ENCODE results near the gene CMTR1. TPM values are rescaled to one million over a fixed set of nuclear protein-coding genes. Genes with fewer than 3 reads are reported as not detected.

CMTR1 gene
- total and polyA plus RNA-seq, 9 donors: 27.3 to 35.3 (median 31.7) TPM

DNA sequence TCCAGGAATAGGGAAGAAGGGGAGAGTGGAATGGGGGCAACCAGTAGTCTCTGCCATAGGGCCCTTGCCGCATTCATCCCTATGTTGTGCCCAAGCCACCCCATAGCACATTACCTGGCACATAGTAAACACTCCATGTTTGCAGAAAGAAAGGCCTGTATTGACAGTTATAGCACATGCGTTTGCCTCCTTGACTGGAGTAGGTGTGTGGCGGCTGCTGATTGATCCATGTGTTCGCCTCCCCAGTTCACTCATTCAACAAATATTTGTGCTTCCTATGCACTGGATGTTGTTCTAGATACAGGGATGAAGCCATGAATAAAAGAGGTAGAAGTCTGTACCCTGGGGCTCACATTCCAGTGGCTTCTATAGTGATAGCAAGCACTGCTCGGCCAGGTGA is 86.4 kb downstream of the CMTR1 start:
- Histone ChIP-seq H3K4me1 (ENCODE audit: control insufficient read depth, insufficient read depth, low read length) (peaks cover 4% of the 10 kb centered on the region), H3K36me3 (ENCODE audit: control insufficient read depth, insufficient read depth, low read length) (no peaks in the 10 kb centered on the region), H3K9me3 (replicated peaks; ENCODE audit: control insufficient read depth, low read depth, low read length) (no peaks in the 10 kb centered on the region), H3K4me3 (ENCODE audit: low read length) (no peak overlapping the region), H3K27me3 (ENCODE audit: control insufficient read depth, insufficient read depth, low read length) (peaks cover 22% of the 10 kb centered on the region), H3K27ac (ENCODE audit: low read length) (no peak overlapping the region)
- WGBS (ENCODE audit: insufficient coverage): 100% methylated on average over 2 of the region's 5 CpGs
- DNase-seq: no peak

DNA sequence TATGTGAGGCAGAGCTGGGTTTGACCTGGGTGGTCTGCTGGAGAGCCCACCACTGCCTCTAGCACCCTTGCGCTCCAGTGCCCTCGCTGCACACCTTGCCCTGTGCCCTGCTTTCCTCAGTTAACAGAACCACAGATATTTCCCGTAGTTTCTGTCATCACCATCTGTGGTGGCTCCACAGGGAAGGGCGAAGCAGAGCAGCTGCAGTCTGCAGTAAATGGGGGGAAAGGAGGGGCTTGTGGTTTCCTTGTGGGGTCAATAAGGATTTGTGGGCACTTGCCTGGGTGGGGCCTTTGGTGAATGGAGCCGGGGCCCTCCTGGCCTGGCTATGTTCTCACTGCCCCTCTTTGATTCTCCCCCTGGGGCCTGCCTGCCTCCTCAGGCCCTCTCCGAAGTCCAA is 87.9 kb downstream of the CMTR1 start:
- H3K4me1 ChIP-seq (ENCODE audit: control insufficient read depth, insufficient read depth, low read length): peaks cover 4% of the 10 kb centered on the region
- H3K27ac ChIP-seq (ENCODE audit: low read length): no peak overlapping the region
- peaks cover 19% of the 10 kb centered on the region for H3K27me3 ChIP-seq (ENCODE audit: control insufficient read depth, insufficient read depth, low read length)
- DNase-seq: no peak
- no peak overlapping the region for H3K4me3 ChIP-seq (ENCODE audit: low read length)
- WGBS (ENCODE audit: insufficient coverage): 59% methylated on average over 4 of the region's 6 CpGs
- no peaks in the 10 kb centered on the region for H3K9me3 ChIP-seq (replicated peaks; ENCODE audit: control insufficient read depth, low read depth, low read length)
- no peaks in the 10 kb centered on the region for H3K36me3 ChIP-seq (ENCODE audit: control insufficient read depth, insufficient read depth, low read length)

- Histone ChIP-seq H3K9me3 (replicated peaks; ENCODE audit: control insufficient read depth, low read depth, low read length) (no peaks in the 10 kb centered on the region), H3K4me1 (ENCODE audit: control insufficient read depth, insufficient read depth, low read length) (no peaks in the 10 kb centered on the region), H3K27me3 (ENCODE audit: control insufficient read depth, insufficient read depth, low read length) (peaks cover 20% of the 10 kb centered on the region), H3K27ac (ENCODE audit: low read length) (no peak overlapping the region), H3K36me3 (ENCODE audit: control insufficient read depth, insufficient read depth, low read length) (no peaks in the 10 kb centered on the region), H3K4me3 (ENCODE audit: low read length) (no peak overlapping the region)
- DNase-seq: no peak
- 60% methylated on average over 4 of the region's 4 CpGs for WGBS (ENCODE audit: insufficient coverage)
Observed at GRCh38 chr6:37521674-37522073, 88.7 kb downstream of the CMTR1 start.

GRCh38 chr6:37522836-37523235 is 89.8 kb downstream of the CMTR1 start:
- DNase-seq: no peak
- no peaks in the 10 kb centered on the region for H3K4me1 ChIP-seq (ENCODE audit: control insufficient read depth, insufficient read depth, low read length)

GRCh38 chr6:37523412-37523811 is 90.4 kb downstream of the CMTR1 start:
- WGBS (ENCODE audit: insufficient coverage): 53% methylated on average over 4 of the region's 7 CpGs
- DNase-seq: no peak
- no peaks in the 10 kb centered on the region for H3K4me1 ChIP-seq (ENCODE audit: control insufficient read depth, insufficient read depth, low read length)
- H3K27me3 ChIP-seq (ENCODE audit: control insufficient read depth, insufficient read depth, low read length): peaks cover 26% of the 10 kb centered on the region
- H3K36me3 ChIP-seq (ENCODE audit: control insufficient read depth, insufficient read depth, low read length): no peaks in the 10 kb centered on the region
- no peaks in the 10 kb centered on the region for H3K9me3 ChIP-seq (replicated peaks; ENCODE audit: control insufficient read depth, low read depth, low read length)
- no peak overlapping the region for H3K27ac ChIP-seq (ENCODE audit: low read length)
- no peak overlapping the region for H3K4me3 ChIP-seq (ENCODE audit: low read length)

More at GRCh38 chr6:37522836-37523235, 89.8 kb downstream of the CMTR1 start:
- 100% methylated on average over 1 of the region's 3 CpGs for WGBS (ENCODE audit: insufficient coverage)
- Histone ChIP-seq H3K9me3 (replicated peaks; ENCODE audit: control insufficient read depth, low read depth, low read length) (no peaks in the 10 kb centered on the region), H3K36me3 (ENCODE audit: control insufficient read depth, insufficient read depth, low read length) (no peaks in the 10 kb centered on the region), H3K27ac (ENCODE audit: low read length) (no peak overlapping the region), H3K27me3 (ENCODE audit: control insufficient read depth, insufficient read depth, low read length) (peaks cover 25% of the 10 kb centered on the region), H3K4me3 (ENCODE audit: low read length) (no peak overlapping the region)

- 72% methylated on average over 4 of the region's 19 CpGs for WGBS (ENCODE audit: insufficient coverage)
- H3K27me3 ChIP-seq (ENCODE audit: control insufficient read depth, insufficient read depth, low read length): peaks cover 30% of the 10 kb centered on the region
Observed at GRCh38 chr6:37524025-37524969, 91.3 kb downstream of the CMTR1 start.

GRCh38 chr6:37524970-37525318 is 91.9 kb downstream of the CMTR1 start:
- no peak overlapping the region for H3K4me3 ChIP-seq (ENCODE audit: low read length)
- no peaks in the 10 kb centered on the region for H3K4me1 ChIP-seq (ENCODE audit: control insufficient read depth, insufficient read depth, low read length)
- H3K27ac ChIP-seq (ENCODE audit: low read length): no peak overlapping the region
- 100% methylated on average over 2 of the region's 4 CpGs for WGBS (ENCODE audit: insufficient coverage)
- DNase-seq: no peak
- no peaks in the 10 kb centered on the region for H3K9me3 ChIP-seq (replicated peaks; ENCODE audit: control insufficient read depth, low read depth, low read length)
- peaks cover 30% of the 10 kb centered on the region for H3K27me3 ChIP-seq (ENCODE audit: control insufficient read depth, insufficient read depth, low read length)
- H3K36me3 ChIP-seq (ENCODE audit: control insufficient read depth, insufficient read depth, low read length): no peaks in the 10 kb centered on the region

More at GRCh38 chr6:37524025-37524969, 91.3 kb downstream of the CMTR1 start:
- Histone ChIP-seq H3K4me1 (ENCODE audit: control insufficient read depth, insufficient read depth, low read length) (no peaks in the 10 kb centered on the region), H3K4me3 (ENCODE audit: low read length) (no peak overlapping the region), H3K36me3 (ENCODE audit: control insufficient read depth, insufficient read depth, low read length) (no peaks in the 10 kb centered on the region), H3K9me3 (replicated peaks; ENCODE audit: control insufficient read depth, low read depth, low read length) (no peaks in the 10 kb centered on the region), H3K27ac (ENCODE audit: low read length) (no peak overlapping the region)
- DNase-seq: no peak

DNA sequence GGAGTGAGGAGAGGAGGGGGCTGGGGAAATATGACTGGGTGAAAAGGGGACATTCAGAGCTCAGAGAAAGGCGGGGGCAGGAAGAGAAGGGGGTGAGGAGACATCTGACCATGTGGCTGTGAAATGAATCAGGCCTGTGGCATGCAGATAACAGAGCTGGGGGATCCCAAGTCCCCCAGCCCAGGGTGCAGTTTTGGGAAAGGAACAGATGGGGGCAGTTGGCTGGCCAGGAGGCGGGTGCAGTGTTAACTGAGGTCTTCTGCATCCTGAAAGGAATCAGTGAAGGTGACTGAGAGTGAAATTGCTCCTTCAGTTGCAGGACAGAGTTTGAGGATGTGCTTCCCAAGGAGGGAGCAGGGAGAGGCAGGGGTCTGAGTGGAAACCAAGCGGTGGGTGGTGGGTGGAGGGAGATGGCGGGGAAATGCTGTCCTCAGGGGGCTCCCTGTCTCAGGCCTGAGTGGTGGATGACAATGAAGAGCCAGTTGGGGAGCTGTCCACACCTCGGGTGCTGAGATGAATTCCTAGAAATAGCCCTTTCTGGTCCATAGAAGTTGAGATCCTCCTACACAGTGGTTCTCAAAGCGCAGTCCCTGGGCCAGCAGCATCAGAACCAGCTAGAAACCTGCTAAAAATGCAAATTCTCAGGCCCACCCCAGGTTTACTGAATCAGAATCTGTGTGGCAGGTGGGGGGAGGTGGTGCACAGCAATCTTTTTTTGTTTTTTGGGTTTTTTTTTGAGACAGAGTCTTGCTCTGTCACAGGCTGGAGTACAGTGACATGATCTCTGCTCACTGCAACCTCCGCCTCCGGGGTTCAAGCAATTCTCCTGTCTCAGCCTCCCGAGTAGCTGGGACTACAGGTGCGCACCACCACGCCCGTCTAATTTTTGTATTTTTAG is 92.7 kb downstream of the CMTR1 start:
- no peak overlapping the region for H3K27ac ChIP-seq (ENCODE audit: low read length)
- no peak overlapping the region for H3K4me3 ChIP-seq (ENCODE audit: low read length)
- no peaks in the 10 kb centered on the region for H3K36me3 ChIP-seq (ENCODE audit: control insufficient read depth, insufficient read depth, low read length)
- DNase-seq: peak; percentile 35
- 39% methylated on average over 4 of the region's 12 CpGs for WGBS (ENCODE audit: insufficient coverage)
- no peaks in the 10 kb centered on the region for H3K4me1 ChIP-seq (ENCODE audit: control insufficient read depth, insufficient read depth, low read length)
- peaks cover 34% of the 10 kb centered on the region for H3K27me3 ChIP-seq (ENCODE audit: control insufficient read depth, insufficient read depth, low read length)
- H3K9me3 ChIP-seq (replicated peaks; ENCODE audit: control insufficient read depth, low read depth, low read length): no peaks in the 10 kb centered on the region

GRCh38 chr6:37528541-37528940 is 95.5 kb downstream of the CMTR1 start:
- Histone ChIP-seq H3K27me3 (ENCODE audit: control insufficient read depth, insufficient read depth, low read length) (peaks cover 41% of the 10 kb centered on the region), H3K4me1 (ENCODE audit: control insufficient read depth, insufficient read depth, low read length) (no peaks in the 10 kb centered on the region), H3K36me3 (ENCODE audit: control insufficient read depth, insufficient read depth, low read length) (no peaks in the 10 kb centered on the region), H3K4me3 (ENCODE audit: low read length) (no peak overlapping the region), H3K9me3 (replicated peaks; ENCODE audit: control insufficient read depth, low read depth, low read length) (no peaks in the 10 kb centered on the region), H3K27ac (ENCODE audit: low read length) (no peak overlapping the region)
- no peak for DNase-seq
- no CpG with 5 or more reads among the region's 8 CpGs for WGBS (ENCODE audit: insufficient coverage)

- H3K4me1 ChIP-seq (ENCODE audit: control insufficient read depth, insufficient read depth, low read length): peaks cover 3% of the 10 kb centered on the region
- WGBS (ENCODE audit: insufficient coverage): no CpG with 5 or more reads among the region's 5 CpGs
- H3K27me3 ChIP-seq (ENCODE audit: control insufficient read depth, insufficient read depth, low read length): peaks cover 56% of the 10 kb centered on the region
Observed at GRCh38 chr6:37530297-37530696, 97.3 kb downstream of the CMTR1 start.

More at GRCh38 chr6:37530297-37530696, 97.3 kb downstream of the CMTR1 start:
- H3K36me3 ChIP-seq (ENCODE audit: control insufficient read depth, insufficient read depth, low read length): no peaks in the 10 kb centered on the region
- no peak for DNase-seq
- H3K27ac ChIP-seq (ENCODE audit: low read length): no peak overlapping the region
- no peak overlapping the region for H3K4me3 ChIP-seq (ENCODE audit: low read length)
- H3K9me3 ChIP-seq (replicated peaks; ENCODE audit: control insufficient read depth, low read depth, low read length): no peaks in the 10 kb centered on the region

Measured in muscle of leg (tissue), 11 donors.